Coronary artery (tissue), 2 donors: Measurements from ENCODE around the gene REPIN1.

Experiments
- DNase-seq: peaks from one replicate; pipeline ENCODE4 v3.0.0-alpha.2; 2017; ENCODE audit warnings: low spot score
- H3K27ac ChIP-seq, 2 donors: fragments of 200-600 bp; sonication (generic); one replicate each; pipeline ENCODE4 v1.5.1; 2016 to 2019
- H3K4me3 ChIP-seq: fragments of 200-600 bp; sonication (generic); 2 replicates; pipeline ENCODE4 v1.5.1; 2016; ENCODE audit warnings: mild to moderate bottlenecking, moderate library complexity
- TF ChIP-seq, protein P1 (sequence below): fragments of 200-600 bp; sonication (generic); IDR thresholded peaks from one replicate; pipeline ENCODE4 v1.5.1; 2019; ENCODE audit warnings: antibody characterized with exemption

Gene REPIN1

DNA sequence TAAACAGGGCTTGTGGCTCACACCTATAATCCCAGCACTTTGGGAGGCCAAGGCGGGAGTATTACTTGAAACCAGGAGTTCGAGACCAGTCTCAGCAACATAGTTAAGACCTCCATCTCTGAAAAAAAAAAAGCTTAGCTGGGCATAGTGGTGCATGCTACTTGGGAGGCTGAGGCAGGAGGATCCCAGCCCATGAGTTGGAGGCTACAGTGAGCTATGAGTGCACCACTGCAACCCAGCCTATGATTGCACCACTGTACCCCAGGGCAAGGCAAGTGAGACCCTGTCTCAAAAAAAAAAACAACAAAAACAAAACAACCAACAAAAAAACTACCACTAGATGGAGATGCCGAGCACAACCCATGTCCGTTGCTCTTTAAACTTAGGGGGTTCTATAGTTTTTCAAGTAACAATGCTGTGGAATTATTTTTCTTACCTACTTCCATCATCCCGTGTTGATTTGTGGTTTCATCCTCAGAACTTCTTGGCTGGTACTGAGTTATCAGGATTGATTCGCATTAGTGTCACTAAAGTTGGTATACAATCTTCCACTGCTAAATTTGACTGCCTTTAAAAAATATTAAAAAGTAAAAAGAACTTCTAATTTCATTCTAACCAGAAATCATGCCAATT, 12.2 kb upstream of the REPIN1 start:
- TF ChIP-seq, protein P1, sequence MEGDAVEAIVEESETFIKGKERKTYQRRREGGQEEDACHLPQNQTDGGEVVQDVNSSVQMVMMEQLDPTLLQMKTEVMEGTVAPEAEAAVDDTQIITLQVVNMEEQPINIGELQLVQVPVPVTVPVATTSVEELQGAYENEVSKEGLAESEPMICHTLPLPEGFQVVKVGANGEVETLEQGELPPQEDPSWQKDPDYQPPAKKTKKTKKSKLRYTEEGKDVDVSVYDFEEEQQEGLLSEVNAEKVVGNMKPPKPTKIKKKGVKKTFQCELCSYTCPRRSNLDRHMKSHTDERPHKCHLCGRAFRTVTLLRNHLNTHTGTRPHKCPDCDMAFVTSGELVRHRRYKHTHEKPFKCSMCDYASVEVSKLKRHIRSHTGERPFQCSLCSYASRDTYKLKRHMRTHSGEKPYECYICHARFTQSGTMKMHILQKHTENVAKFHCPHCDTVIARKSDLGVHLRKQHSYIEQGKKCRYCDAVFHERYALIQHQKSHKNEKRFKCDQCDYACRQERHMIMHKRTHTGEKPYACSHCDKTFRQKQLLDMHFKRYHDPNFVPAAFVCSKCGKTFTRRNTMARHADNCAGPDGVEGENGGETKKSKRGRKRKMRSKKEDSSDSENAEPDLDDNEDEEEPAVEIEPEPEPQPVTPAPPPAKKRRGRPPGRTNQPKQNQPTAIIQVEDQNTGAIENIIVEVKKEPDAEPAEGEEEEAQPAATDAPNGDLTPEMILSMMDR = peak; percentile 36
- H3K4me3 ChIP-seq = no peak overlapping the region
- no peak for DNase-seq
- H3K27ac ChIP-seq = no peak overlapping the region

DNA sequence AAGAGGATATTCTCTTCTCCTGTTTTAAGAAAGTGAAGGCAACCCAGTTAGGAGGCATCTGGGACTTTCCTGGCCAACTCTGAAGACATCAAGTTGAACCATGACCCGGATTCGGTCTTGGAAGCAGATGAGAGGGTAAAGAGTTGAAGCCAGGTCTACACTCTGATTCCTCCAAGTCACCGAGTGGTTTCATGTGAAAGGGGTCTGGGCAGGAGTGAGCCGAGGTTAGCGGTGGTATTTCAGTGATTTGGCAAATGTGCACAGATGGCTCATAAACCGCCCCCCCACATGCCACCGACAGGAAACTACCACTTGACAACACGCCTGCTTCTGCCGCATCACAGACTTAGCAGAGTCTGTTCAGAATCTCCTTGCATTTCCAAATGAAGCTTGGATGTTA, 11.4 kb upstream of the REPIN1 start:
- DNase-seq = no peak
- TF ChIP-seq, protein P1 = no peak
- Histone ChIP-seq H3K4me3 (no peak overlapping the region), H3K27ac (no peak overlapping the region)

DNA sequence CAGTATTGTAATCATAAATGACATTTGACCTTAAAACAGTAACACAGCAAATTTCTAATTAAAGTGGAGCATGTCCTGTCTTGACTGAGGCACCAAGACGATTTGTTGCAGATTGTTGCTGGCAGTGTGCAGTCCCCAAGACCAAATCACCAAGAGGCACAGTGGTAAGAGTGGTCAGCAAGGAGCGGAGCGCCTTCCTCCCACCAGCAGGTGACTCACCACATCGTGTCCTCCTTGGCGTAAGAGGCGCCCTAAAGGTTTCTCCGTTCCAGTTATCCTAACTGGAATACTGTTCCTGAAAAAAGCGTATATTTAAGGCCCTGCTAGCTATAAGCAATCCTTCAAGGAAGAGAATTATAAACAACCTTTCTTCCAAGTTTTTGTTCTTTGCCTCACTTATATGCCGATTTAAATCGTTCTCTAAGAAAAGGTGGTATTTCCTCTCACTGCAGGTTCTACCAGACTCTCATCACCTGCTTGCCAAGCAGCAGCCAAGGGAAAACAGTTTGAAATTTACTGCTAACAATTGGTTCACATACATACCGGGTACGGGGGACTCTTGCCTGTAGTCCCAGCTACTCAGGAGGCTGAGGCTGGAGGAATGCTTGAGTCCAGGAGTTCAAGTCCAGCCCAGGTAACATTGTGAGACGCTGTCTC, 10.7 kb upstream of the REPIN1 start:
- Histone ChIP-seq H3K27ac (no peak overlapping the region), H3K4me3 (no peak overlapping the region)
- DNase-seq = no peak
- TF ChIP-seq, protein P1 = no peak

DNA sequence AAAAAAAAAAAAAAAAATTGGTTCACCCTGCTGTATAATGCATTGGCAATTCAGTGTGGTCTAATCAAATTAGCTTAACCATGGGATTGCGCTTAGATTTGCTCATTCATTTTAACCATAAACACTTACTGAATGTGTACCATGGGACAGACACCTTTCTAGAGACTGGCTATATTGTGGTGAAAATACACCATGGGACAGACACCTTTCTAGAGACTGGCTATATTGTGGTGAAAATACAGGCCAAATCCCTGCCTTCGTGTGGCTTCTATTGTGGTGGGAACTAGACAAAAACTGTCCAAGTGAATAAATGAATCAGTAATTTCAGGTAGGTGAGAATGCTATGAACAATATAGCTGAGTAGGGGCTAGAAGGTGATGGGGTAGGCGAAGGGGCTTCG, 10.2 kb upstream of the REPIN1 start:
- no peak overlapping the region for H3K4me3 ChIP-seq
- TF ChIP-seq, protein P1 = no peak
- no peak overlapping the region for H3K27ac ChIP-seq
- no peak for DNase-seq

DNA sequence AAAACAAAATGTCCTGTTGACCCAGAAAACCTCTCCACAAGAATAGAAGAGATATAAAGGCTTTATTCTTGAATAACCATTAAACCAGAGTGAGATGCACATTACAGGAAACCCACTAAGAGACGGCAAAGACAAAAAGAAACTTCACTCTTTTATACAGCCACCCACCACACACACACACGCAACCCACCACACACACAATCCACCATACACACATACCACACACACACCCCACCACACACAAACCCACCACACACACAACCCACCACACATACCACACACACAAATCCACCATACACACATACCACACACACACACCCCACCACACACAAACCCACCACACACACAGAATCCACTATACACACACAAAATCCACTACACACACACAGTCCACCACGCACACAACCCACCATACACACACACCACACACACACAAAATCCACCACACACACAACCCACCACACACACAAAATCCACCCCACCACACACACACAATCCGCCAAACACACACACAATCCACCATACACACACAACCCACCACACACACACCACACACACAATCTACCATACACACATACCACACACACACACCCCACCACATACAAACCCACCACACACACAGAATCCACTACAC, 9.5 kb upstream of the REPIN1 start:
- DNase-seq = no peak
- Histone ChIP-seq H3K27ac (no peak overlapping the region), H3K4me3 (no peak overlapping the region)
- TF ChIP-seq, protein P1 = no peak

DNA sequence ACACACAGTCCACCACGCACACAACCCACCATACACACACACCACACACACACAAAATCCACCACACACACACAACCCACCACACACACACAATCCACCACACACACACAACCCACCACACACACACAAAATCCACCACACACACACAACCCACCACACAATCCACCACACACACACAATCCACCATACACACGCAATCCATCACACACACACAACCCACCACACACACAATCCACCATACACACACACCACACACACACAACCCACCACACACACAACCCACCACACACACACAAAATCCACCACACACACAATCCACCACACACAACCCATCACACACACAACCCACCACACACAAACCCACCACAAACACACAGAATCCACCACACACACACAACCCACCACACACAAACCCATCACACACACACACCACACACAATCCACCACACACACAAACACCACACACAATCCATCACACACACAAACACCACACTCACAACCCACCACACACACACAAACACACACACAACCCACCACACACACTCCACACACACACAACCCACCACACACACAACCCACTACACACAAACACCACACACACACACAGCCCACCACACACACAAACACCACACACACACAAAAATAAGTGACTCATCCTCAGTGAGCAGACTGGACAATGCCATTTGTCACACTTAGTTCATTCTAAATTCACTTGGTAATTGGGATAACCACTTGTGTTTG, 8.8 kb upstream of the REPIN1 start:
- TF ChIP-seq, protein P1 = no peak
- H3K4me3 ChIP-seq = no peak overlapping the region
- H3K27ac ChIP-seq = no peak overlapping the region
- DNase-seq = no peak
